GM19467 (cell line): ENCODE data around the gene FOXA2.

ENCODE experiments used
- ATAC-seq: cut with Tn5 transposase; IDR thresholded peaks from one replicate; pipeline ENCODE4 v1.9.1; 2021; ENCODE audit warnings: mild to moderate bottlenecking, moderate library complexity; ENCODE audit not compliant: unreplicated experiment

The FOXA2 gene

DNA sequence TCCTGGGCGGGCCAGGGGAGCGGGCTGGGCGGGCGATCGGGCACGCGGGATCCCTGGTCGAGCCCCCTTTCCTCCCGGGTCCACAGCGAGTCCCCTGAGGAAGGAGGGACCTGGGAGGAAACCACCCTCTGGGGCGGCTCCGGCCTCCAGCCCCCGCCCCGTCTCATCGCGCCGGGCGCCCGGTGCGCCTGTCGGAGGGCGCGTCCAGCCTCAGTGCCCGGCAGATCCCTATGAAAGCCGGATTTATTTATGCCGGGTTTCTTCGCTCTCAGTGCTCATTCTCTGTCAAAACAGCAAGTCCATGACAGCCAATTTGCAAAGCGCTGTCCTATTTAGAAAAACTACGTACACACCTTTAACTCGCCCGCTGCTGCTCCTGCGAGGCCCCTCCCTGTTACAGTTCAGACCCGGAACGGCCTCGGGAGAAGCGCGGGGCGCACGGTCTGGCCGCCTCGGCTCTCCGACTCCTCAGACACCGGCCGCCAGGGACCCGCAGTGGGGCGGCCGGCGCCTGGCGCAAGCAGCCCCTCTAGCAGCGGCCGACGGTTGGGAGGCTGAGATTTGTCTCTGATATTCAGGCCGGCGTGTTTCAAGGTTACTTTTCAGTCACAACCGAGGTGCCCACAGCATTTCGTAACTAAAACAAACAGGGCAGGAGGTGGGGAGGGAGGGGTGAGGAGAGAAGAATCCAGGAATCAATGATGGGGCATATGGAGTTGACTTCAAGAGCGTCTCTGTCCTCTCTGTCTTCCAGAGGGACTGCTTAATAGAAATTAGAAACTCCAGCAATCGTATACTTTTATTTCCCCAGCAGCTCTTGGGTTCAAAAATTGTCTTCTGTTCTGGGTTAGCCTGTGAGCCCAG is 782 bp upstream of the FOXA2 start:
- ATAC-seq: no peak

DNA sequence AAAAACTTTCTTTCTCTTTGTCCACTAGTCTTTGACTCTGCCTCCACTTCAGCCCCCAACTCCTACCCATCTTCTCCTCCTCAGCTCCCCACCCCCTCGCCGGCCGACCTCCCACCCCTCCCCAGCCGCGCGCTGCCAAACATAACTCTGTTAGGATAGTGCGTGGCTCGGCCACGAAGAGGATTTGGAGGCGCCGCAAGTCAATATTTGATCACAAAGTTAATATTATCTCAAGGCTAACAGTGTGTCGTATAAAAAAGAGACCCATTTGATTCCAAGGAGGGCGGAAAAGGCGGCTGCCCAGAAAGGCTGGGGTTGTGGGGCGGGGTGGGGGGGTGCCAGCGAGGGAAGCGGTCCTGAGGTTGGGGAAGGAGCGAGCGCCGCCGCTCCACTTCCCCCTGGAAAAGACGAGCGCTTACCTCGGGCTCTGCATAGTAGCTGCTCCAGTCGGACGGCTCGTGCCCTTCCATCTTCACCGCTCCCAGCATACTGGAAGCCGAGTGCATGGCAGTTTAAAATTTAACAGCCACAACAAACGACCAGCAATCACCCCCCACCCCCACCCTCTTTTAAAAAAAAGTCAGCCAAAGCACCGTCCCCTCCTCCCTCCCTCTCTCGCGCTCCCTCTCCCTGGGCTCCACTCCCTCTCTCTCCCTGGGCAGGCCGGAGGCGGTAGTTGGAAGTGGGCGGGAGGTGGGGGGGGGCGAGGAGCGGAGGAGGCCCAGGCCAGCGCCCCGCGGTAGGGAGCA is 425 bp downstream of the FOXA2 start:
- no peak for ATAC-seq

DNA sequence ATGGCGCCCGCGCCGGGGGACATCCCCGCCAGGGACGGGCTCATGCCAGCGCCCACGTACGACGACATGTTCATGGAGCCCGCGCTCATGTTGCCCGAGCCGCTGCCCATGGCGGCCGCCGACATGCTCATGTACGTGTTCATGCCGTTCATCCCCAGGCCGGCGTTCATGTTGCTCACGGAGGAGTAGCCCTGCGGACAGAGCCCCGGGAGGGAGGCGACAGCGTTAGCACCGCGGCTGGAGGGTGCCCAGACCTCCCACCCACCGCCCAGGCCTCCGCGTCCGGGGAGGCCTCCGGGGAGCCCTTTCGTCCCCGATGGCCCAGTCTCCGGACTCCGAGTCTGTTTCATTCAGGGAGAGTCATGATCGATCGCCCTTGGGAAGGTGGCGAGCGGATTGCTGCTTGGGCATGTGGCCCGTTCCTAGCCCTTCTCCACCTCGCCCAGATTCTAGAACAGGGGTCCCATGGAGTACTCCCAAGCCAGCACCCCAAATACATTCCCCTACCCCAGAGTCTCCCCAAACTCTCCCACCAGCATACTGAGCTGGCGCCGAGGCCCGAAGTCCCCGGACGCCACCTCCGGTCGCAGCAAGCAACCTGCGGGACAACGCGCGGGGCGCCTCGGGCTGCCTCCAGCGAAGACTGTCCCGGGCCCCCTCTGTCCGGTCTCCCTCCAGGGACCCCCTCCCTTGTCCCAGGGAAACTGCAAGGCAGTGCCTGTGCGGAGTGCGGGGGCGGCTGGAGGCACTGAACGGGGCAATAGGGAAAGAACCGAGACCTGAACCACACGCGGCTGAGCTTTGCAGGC is 1.2 kb downstream of the FOXA2 start:
- ATAC-seq: no peak

DNA sequence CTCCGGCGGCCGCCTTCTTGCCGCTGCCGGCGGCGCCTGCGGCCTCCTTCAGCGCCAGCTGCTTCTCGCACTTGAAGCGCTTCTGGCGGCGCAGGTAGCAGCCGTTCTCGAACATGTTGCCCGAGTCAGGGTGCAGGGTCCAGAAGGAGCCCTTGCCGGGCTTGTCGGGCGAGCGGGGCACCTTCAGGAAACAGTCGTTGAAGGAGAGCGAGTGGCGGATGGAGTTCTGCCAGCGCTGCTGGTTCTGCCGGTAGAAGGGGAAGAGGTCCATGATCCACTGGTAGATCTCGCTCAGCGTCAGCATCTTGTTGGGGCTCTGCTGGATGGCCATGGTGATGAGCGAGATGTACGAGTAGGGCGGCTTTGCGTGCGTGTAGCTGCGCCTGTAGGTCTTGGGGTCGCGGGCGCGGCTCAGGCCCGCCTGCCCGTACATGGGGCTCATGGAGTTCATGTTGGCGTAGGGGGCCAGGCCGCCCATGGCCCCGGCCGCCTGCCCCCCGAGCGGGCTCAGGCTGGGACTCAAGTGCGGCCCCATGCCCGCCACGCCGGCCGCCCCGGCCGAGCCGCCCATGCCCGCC is 1.9 kb downstream of the FOXA2 start:
- no peak for ATAC-seq

DNA sequence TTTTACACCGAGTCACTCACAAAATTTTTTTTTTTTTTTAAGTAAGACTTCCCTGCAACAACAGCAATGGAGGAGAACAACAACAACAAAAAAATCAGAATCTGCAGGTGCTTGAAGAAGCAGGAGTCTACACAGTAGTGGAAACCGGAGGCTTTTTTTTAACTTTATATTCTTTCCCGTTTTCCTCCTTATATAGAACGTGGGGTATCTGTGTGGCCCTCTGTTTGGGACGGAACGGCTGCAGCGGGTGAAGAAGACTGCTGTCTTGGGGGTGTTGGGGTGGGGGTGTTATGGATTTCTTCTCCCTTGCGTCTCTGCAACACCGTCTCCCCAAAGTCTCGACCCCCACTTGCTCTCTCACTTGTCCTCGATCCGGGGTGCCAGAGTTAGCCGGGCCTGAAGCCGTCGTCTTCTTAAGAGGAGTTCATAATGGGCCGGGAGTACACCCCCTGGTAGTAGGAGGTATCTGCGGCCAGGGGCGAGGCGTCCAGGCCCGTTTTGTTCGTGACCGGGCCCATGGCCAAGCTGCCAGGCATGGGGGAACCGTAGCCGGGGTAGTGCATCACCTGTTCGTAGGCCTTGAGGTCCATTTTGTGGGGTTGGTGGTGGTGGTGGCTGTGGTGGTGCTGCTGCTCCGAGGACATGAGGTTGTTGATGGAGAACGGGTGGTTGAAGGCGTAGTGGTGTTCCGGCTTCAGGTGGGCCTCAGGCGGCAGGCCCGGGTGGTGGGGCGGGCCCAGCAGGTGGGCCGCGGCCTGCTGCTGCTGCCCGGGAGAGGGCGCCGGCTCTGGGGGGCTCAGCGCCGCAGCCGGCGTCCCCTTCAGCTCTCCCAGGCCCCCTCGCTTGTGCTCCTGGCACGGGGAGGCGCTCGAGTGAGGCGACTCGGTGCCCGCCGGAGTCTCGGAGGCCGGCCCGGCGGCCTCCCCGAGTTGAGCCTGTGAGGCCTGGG is 2.7 kb downstream of the FOXA2 start:
- no peak for ATAC-seq

DNA sequence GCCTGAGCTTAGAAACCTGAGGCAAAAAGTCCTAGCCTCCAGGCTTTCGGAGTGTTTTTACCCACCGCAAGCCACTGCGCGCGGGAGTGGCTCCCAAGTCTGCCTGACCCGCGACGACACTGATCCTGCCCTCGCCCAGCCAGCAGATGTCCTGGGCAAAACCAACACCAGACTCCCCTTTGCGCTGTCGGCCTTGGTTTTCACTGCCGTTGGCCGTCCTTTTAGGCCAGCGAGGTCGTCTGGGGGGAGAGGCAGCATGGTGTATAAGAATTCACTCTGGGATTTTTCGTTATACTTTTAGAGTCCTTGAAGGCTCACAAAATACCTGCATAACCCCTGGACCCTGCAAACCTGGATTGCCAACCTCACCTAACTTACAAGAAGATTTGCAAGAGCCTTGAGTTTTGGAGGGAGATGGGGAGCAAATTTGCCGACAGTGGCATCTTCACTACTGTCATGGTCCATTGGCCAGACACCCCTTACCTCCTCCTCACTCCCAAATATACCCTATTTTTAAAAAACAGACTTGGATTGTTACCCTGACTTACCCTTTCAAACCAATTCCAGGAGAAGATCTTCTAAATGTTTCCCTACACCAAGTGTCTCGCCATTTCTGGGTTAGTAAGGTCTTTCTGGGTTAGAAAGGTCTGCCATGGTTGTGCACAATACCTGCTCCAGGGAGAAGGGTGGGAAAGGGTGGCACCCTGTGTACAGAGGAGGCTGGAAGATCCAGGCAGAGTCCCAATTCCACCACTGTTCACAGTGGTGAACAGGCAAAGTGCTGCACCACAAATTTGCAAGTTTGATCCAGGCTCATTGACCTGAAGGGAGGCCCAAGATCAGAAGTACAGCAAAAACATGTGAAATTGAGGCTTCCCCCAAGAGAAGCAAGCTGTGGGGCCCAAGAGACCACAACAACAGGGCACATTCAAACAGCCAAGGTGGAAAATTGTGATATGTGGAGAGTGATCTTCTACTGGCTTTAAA is 4.4 kb downstream of the FOXA2 start:
- ATAC-seq: no peak

DNA sequence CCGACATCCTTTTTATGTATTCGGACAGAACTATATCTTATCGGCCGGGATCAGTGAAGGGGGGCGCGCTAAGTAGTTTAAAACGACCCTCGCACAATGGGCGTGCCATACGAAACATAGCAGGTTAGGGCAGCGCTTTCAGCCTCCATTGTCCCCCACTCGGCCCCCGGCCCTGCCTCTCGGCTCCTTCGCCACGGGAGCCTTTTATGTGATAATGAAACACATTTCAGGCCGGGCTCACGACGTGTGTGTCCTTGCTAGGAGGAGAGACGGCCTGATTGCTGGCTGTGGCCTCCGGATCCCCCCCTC is 5.3 kb downstream of the FOXA2 start:
- ATAC-seq: no peak

DNA sequence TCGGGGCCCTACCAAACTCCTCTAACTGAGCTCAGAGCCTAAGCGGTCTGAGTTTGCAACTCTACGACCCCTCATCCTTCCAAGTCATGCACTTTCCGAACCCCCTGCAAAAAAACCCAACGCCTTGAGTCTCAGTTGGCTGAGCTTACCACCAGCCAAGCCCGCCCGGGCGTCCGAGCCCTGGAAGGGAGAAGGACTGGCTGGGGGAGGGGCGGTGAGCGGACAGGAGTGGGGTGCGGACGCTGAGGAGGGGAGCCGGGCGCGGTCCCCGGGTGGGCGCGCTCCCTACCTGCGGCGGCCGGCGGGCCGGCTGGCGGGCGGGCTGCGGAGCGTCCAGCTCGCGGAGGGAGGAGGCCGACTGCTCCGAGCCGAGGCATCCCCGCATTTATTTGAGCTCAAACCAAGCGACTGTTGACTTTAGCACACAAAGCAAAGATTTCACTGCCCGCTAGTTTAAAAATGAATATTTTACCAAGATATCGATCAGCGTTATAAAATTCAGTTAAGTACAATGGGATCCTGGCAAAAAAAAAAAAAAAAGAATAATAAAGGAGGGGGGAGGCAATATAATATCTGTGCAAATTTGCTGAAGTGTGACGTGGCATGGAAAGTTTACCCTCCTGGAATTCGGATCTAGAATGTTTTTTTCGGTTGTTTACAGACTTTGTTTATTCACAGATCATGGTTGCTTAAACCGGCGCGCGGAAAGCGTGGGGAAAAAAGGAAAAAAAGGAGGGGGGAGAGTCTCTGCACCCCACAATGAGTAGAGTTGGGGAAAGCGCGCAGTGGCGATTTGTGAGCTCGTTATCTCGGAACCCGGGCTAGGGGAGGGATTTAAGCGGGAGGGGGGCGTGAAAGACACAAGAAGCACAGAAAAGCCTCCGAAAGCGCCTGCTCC is 5.9 kb downstream of the FOXA2 start:
- no peak for ATAC-seq

DNA sequence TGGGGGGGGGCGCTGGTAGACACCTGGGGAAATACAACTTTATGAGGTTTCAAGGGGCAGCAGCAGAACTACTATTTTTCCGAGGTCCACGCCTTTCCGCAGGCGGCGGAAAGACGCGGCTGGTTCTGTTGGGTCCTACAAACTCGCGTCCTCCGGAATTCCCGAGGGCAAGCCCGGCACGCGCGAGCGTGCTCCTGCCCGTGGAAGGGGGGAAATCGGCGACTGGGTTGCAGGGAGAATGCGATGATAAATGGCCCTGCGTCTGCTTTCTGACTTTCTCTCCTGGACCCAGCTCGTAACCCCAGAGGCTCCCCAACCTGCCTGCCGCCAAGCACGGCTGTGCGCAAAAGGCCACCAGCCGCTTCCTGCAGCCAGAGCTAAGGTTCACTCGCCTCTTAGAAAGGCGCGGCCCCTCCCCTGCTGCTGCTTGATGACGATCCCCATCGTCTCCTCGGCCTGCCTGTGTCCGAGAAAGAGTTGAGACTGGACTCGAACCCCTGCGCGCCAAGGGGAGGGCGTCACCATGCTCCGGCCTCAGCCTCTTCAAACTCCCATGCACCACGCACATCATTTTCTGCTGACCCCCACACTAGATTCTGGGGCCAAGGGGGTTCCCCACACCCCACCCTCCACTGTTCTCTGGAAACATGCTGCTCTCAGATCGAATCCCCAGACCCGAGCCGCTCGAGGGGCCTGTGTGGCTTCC is 6.7 kb downstream of the FOXA2 start:
- no peak for ATAC-seq

DNA sequence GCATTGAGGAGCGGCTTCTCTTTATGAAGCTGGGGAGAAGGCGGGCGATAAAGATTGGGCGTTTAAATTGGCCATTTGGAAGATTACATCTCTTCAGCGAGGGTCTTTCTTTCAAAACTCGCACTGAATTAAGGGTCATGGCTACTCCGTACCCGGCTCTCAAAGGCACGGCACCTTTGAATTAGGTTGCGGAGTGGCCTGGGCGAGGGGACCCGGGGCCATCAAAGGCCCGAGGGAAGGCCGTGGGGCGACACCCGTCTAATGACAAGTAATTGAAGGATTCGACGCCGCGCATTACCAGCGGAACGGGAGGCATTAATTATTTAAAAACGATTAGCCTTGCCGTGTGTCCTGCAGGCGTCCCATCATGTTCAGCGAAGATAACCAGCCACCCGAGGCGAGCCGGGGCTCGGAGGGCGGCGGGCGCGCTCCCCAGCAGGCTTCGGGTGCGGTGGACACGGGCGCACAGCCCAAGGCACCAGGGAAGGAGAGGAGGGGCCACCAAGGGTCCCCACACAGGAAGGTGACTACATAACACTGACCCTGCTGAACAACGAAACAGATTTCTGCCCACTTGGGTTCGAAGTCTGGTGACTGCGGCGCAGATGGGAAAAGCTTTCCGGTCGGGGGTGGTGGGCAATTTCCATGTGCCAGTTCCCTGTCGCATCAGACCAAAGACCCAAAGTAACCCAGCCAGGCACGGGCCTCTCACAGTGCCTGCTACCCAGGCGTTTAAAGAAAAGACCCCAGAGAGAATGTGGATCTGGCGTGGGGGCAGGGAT is 7.4 kb downstream of the FOXA2 start:
- ATAC-seq: no peak

DNA sequence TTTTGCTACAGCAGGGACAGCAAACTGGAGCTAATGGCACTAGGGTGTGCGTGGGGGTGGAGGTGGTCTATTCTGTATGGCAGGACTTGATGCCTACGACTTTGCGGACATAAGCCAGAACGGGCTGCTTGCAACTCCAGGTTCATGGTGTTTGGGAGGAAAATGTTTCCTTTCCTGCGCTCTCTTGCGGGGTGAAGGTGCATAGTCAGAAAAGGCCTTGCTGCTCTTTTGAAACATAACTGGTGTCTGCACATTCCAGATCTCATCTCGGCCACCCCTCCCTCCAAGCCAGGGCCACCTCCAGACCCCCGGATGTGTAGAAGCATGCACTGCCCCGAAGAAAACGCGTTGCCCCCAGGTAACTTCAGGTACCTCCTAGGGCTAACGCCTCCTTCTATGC is 8.1 kb downstream of the FOXA2 start:
- no peak for ATAC-seq

DNA sequence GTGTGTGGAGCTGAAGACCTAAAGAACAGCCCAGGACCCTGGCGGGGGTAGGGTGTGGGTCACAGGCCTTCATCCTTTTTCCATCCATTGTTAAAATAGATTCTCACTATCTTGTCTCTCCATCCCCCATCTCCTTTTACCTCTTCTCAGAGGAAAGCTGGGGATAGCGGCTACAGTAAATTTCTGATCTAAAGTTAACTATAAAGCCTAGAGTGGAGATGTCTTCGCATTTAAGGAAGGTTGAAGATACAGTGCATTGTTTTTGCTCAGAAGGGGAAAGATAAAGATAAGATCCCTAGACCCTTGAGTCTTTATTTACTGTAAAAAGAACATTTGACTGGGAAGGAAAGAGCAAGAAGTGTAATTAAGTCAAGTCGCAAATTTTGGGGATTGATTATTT is 8.6 kb downstream of the FOXA2 start:
- ATAC-seq: no peak

DNA sequence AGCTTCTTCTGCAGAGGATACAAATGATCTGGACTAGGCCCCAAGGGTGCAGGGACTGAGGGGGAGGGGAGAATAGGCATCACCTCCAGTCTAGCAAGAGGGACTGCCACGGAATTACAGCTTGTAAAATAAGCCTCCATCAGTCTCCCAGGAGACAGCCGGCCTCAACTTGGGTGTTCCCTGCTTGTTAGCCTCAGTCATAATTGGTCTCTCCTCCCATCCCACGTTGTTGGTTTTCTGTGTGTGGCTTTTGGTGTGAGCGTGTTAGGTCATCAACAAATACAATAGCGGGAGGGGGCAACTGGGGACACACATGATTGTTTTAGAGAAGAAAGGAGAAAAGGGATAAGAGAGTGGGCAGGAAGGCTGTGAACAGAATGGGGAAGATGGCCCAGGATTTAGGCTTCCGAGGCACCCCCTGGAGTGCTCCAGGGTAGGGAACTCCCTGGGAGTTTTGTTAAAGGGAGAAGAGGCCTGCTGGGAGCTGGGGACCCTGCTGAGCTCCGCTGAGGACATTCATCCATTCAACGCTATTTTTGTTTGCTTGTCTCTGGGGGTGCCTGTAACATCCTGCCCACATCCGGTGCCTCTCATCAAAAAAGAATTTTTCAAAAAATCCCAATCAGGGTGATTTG is 9.2 kb downstream of the FOXA2 start:
- no peak for ATAC-seq

DNA sequence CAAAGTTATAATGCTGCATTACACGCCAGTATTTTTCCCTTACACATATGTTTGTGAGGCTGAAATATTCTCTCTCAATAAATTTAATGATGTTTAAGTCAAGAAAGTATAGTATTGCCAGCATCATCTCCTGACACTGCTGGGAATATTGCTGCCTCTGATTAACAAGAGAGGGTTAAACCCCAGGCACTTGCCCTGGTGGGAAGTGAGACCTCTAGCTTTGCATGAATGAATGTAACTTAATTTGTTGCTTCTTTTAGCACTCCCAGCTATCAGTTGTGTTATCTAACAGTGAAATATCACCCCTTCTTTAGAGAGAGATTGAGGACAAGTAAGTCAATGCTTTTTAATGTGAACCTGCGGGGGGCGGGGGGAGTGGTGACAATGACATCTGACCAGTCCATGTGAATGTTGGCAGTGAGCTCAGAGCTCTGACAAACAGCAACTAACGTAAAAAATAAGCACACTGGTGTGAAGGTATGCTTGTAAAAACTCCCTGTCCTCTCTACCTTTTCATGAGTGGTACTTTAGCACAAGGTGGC is 9.8 kb downstream of the FOXA2 start:
- ATAC-seq: no peak

DNA sequence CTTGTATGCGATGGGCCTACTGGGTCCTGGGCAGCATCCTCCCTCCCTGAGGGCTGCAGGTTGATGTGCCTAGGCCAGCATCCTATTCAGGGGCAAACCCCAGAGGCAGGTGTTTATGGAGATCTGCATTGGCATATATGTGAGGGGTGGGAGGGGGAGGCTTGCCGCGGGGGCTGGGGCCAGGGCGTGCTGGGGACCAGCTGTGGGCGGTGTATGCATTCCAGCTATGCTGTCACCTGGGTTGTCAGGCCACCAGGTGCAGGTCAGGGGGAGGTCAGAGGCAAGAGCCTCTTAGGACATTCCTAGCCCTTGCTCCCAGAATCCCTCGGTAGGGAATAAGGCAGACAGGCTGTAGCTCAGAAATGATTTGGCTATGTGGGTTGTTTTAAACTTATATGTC is 11.9 kb downstream of the FOXA2 start:
- ATAC-seq: no peak

DNA sequence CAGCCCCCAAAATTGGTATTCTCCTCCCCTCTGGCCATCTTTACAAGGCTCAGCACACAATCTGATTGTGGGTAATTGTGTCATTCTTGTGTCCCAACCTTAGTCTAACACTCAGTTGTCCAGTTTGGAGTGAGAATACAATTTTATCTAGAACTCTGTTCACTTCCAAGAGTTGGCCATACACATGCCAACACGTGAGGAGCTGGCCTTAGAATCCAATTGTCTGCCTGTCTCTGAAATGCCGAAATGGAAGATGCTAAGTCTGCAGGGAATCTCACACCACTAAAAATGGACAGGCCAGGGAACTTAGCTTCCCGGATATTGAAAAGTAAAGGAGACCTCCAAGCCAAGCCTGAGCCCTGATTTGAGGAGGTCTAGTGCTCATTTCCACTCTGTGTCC is 12.3 kb downstream of the FOXA2 start:
- no peak for ATAC-seq
